Measurements from ENCODE around the gene C6orf52.
"Not testable (repeated sequence)": the region's sequence is repeated elsewhere in the genome, so short reads cannot be mapped to it uniquely, and the experiment has no call there.

C6orf52 gene

GRCh38 chr6:10694302-10695085 lies at the start of gene C6orf52, which contains the start of gene PAK1IP1:
Gene C6orf52 (minus strand): TSS chr6:10694616. CDS start chr6:10687550, 7,066 bp downstream.
Gene PAK1IP1 (plus strand): TSS chr6:10694972. CDS start chr6:10694986, 14 bp downstream.
- peak; percentile 89 for DNase-seq

GRCh38 chr6:10743515-10743914 lies 49.1 kb upstream of the C6orf52 start:
- DNase-seq: no peak

- DNase-seq: no peak
These were observed 47.8 kb upstream of the C6orf52 start for GRCh38 chr6:10742251-10742650.

GRCh38 chr6:10741643-10742042 lies 47.2 kb upstream of the C6orf52 start:
- DNase-seq: not testable (repeated sequence)

GRCh38 chr6:10740061-10740460 lies 45.6 kb upstream of the C6orf52 start:
- no peak for DNase-seq

- no peak for DNase-seq
These were observed 42.3 kb upstream of the C6orf52 start for GRCh38 chr6:10736731-10737130.

GRCh38 chr6:10733863-10734262 lies 39.4 kb upstream of the C6orf52 start:
- DNase-seq: no peak

GRCh38 chr6:10733151-10733715 lies 38.8 kb upstream of the C6orf52 start:
- no peak for DNase-seq

- DNase-seq: peak; percentile 51
These were observed 35.8 kb upstream of the C6orf52 start for GRCh38 chr6:10730254-10730653.

- no peak for DNase-seq
These were observed 31.3 kb upstream of the C6orf52 start for GRCh38 chr6:10725716-10726115.

- DNase-seq: no peak
These were observed 30.6 kb upstream of the C6orf52 start for GRCh38 chr6:10725044-10725443.

- DNase-seq: no peak
These were observed 29.1 kb upstream of the C6orf52 start for GRCh38 chr6:10723567-10723881.

GRCh38 chr6:10722820-10723566 lies 28.6 kb upstream of the C6orf52 start, which contains the start of gene TMEM14C:
Gene TMEM14C (plus strand): TSS chr6:10723070. CDS start chr6:10724614, 1,544 bp downstream.
- DNase-seq: peak; percentile 94

- no peak for DNase-seq
These were observed 28.1 kb upstream of the C6orf52 start for GRCh38 chr6:10722570-10722819.

GRCh38 chr6:10721850-10722569 lies 27.6 kb upstream of the C6orf52 start:
- DNase-seq: no peak

GRCh38 chr6:10720960-10721849 lies 26.8 kb upstream of the C6orf52 start:
- DNase-seq: peak; percentile 45

GRCh38 chr6:10720265-10720959 lies 26.0 kb upstream of the C6orf52 start:
- DNase-seq: peak; percentile 47

- DNase-seq: no peak
These were observed 25.5 kb upstream of the C6orf52 start for GRCh38 chr6:10719964-10720264.

- no peak for DNase-seq
These were observed 25.0 kb upstream of the C6orf52 start for GRCh38 chr6:10719296-10719963.

GRCh38 chr6:10713962-10714361 lies 19.5 kb upstream of the C6orf52 start:
- DNase-seq: no peak

- DNase-seq: no peak
These were observed 2.2 kb upstream of the C6orf52 start for GRCh38 chr6:10696655-10697054.
